Measurements from ENCODE around the gene ADAMTS17.

DNA sequence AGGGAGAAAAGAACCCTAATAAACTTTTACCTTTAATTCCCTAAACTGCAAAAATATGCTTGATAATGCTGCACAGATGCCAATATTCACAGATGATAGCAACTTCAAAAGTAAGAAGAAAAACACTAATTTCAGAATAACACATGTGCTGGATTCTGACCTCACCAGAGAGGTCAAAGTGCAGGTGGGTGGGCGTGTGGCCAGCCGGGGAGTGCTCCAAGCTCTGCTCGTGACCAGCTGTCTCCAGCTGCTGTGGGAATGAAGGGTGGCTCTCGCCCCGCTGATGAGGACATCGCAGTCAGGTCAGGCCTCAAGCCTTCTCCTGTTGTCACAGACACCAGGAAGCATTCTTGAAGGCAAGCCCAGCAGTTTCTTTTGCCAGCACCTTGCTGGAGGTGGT, 57.1 kb downstream of the ADAMTS17 start:
- TF ChIP-seq, protein P1, sequence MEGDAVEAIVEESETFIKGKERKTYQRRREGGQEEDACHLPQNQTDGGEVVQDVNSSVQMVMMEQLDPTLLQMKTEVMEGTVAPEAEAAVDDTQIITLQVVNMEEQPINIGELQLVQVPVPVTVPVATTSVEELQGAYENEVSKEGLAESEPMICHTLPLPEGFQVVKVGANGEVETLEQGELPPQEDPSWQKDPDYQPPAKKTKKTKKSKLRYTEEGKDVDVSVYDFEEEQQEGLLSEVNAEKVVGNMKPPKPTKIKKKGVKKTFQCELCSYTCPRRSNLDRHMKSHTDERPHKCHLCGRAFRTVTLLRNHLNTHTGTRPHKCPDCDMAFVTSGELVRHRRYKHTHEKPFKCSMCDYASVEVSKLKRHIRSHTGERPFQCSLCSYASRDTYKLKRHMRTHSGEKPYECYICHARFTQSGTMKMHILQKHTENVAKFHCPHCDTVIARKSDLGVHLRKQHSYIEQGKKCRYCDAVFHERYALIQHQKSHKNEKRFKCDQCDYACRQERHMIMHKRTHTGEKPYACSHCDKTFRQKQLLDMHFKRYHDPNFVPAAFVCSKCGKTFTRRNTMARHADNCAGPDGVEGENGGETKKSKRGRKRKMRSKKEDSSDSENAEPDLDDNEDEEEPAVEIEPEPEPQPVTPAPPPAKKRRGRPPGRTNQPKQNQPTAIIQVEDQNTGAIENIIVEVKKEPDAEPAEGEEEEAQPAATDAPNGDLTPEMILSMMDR (IDR thresholded peaks at IDR 0.05; ENCODE audit: low read depth, low read length, missing input control) = no peak
- TF ChIP-seq RAD21 (IDR thresholded peaks at IDR 0.05) (peak; percentile 37 to 47), SP1 (IDR thresholded peaks at IDR 0.05) (peak; percentile 40), FOXA1 (IDR thresholded peaks at IDR 0.05) (no peak), TAF1 (conservative IDR thresholded peaks at IDR 0.05) (no peak), JUND (IDR thresholded peaks at IDR 0.05) (peak; percentile 72 to 74), GABPA (IDR thresholded peaks at IDR 0.05 in 1 of 2, conservative IDR thresholded peaks at IDR 0.05 in 1 of 2) (no peak)
- TF ChIP-seq, protein P2, sequence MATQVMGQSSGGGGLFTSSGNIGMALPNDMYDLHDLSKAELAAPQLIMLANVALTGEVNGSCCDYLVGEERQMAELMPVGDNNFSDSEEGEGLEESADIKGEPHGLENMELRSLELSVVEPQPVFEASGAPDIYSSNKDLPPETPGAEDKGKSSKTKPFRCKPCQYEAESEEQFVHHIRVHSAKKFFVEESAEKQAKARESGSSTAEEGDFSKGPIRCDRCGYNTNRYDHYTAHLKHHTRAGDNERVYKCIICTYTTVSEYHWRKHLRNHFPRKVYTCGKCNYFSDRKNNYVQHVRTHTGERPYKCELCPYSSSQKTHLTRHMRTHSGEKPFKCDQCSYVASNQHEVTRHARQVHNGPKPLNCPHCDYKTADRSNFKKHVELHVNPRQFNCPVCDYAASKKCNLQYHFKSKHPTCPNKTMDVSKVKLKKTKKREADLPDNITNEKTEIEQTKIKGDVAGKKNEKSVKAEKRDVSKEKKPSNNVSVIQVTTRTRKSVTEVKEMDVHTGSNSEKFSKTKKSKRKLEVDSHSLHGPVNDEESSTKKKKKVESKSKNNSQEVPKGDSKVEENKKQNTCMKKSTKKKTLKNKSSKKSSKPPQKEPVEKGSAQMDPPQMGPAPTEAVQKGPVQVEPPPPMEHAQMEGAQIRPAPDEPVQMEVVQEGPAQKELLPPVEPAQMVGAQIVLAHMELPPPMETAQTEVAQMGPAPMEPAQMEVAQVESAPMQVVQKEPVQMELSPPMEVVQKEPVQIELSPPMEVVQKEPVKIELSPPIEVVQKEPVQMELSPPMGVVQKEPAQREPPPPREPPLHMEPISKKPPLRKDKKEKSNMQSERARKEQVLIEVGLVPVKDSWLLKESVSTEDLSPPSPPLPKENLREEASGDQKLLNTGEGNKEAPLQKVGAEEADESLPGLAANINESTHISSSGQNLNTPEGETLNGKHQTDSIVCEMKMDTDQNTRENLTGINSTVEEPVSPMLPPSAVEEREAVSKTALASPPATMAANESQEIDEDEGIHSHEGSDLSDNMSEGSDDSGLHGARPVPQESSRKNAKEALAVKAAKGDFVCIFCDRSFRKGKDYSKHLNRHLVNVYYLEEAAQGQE (IDR thresholded peaks at IDR 0.05) = no peak
- TF ChIP-seq, protein P3, sequence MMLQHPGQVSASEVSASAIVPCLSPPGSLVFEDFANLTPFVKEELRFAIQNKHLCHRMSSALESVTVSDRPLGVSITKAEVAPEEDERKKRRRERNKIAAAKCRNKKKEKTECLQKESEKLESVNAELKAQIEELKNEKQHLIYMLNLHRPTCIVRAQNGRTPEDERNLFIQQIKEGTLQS (IDR thresholded peaks at IDR 0.05) = peak; percentile 65
